ENCODE results near the gene CACNA1F. TPM values are rescaled to one million over a fixed set of nuclear protein-coding genes. Genes with fewer than 3 reads are reported as not detected.
"Not testable (repeated sequence)": the region's sequence is repeated elsewhere in the genome, so short reads cannot be mapped to it uniquely, and the experiment has no call there.

Gene CACNA1F
- total RNA-seq, 1 experiment from 2014 or later, result not detected

DNA sequence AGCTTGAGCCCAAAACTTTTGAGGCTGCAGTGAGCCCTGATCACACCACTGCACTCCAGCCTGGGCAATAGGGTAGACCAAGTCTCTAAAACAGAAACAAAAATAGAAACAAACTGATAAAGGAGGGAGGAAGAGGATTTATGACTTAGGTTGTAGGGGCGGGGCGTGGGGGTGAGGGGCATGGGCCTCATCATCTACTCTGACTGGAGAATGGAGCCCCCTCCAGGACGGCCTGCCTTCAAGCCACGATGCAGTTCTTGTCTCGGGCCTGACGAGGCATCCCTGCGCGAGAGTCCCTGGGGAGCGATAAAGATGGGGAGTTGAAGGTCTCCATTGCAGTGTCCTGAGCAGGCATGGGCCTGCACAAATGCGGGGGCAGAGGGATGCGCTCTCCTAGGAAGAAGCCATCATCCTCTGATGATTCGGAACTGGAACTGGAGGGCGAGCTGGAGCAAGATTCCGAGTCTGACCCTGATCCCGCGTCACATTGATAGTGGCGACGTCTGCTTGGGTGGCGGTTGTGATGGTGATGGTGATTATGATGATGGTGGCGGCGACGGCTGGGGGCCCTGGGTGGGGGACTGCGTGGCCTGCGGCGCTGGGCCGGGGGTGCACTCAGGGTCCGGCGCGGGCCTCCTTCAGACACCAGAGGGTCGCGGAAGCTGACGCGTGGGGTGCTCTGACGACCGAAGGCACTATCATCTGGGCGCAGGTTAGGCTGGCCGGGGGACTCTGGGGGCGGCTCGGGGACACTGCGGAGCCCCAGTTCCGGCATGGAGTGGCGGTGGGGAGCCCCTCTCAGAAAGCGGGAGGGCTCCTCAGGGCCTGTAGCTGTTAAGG is 57.5 kb downstream of the CACNA1F start:
- ATAC-seq, result no peak
- intact Hi-C loops (cut with micrococcal nuclease; ENCODE audit: unreplicated experiment), result no loop called here
- Histone ChIP-seq H3K9me3 (ENCODE audit: control insufficient read depth, insufficient read depth, low read depth, low read length) (no peaks in the 10 kb centered on the region), H3K27ac (ENCODE audit: low read length) (no peak overlapping the region), H3K4me3 (ENCODE audit: low read depth in 2 of 2, low read length in 2 of 2) (no peak overlapping the region), H3K4me1 (ENCODE audit: control insufficient read depth, insufficient read depth, low read length) (peaks cover 35% of the 10 kb centered on the region), H3K36me3 (ENCODE audit: control insufficient read depth, insufficient read depth, low read length) (peaks cover 4% of the 10 kb centered on the region; the same call in 1 of the 2 replicates), H3K27me3 (ENCODE audit: control insufficient read depth, insufficient read depth, low read length) (no peaks in the 10 kb centered on the region)
- in situ Hi-C loops (cut with HindIII; ENCODE audit: low pct_unique_long_range_greater_than_20kb, low sequenced_read_pairs), result no loop called here
- TF ChIP-seq, protein P1, sequence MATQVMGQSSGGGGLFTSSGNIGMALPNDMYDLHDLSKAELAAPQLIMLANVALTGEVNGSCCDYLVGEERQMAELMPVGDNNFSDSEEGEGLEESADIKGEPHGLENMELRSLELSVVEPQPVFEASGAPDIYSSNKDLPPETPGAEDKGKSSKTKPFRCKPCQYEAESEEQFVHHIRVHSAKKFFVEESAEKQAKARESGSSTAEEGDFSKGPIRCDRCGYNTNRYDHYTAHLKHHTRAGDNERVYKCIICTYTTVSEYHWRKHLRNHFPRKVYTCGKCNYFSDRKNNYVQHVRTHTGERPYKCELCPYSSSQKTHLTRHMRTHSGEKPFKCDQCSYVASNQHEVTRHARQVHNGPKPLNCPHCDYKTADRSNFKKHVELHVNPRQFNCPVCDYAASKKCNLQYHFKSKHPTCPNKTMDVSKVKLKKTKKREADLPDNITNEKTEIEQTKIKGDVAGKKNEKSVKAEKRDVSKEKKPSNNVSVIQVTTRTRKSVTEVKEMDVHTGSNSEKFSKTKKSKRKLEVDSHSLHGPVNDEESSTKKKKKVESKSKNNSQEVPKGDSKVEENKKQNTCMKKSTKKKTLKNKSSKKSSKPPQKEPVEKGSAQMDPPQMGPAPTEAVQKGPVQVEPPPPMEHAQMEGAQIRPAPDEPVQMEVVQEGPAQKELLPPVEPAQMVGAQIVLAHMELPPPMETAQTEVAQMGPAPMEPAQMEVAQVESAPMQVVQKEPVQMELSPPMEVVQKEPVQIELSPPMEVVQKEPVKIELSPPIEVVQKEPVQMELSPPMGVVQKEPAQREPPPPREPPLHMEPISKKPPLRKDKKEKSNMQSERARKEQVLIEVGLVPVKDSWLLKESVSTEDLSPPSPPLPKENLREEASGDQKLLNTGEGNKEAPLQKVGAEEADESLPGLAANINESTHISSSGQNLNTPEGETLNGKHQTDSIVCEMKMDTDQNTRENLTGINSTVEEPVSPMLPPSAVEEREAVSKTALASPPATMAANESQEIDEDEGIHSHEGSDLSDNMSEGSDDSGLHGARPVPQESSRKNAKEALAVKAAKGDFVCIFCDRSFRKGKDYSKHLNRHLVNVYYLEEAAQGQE (IDR thresholded peaks at IDR 0.05; ENCODE audit: insufficient read depth in 1 of 2, low read depth in 2 of 2, low read length in 1 of 2), result no peak
- TF ChIP-seq POLR2AphosphoS5 (IDR thresholded peaks at IDR 0.05; ENCODE audit: low read depth, low read length) (0 out of 2 replicates have a peak, but pooled peaks have one; percentile 45), TCF7L2 (IDR thresholded peaks at IDR 0.05; ENCODE audit: low read depth, low read length) (no peak), SIN3A (IDR thresholded peaks at IDR 0.05; ENCODE audit: borderline replicate concordance, insufficient read depth, low read depth, low read length) (no peak)
- TF ChIP-seq, protein P2, sequence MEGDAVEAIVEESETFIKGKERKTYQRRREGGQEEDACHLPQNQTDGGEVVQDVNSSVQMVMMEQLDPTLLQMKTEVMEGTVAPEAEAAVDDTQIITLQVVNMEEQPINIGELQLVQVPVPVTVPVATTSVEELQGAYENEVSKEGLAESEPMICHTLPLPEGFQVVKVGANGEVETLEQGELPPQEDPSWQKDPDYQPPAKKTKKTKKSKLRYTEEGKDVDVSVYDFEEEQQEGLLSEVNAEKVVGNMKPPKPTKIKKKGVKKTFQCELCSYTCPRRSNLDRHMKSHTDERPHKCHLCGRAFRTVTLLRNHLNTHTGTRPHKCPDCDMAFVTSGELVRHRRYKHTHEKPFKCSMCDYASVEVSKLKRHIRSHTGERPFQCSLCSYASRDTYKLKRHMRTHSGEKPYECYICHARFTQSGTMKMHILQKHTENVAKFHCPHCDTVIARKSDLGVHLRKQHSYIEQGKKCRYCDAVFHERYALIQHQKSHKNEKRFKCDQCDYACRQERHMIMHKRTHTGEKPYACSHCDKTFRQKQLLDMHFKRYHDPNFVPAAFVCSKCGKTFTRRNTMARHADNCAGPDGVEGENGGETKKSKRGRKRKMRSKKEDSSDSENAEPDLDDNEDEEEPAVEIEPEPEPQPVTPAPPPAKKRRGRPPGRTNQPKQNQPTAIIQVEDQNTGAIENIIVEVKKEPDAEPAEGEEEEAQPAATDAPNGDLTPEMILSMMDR (IDR thresholded peaks at IDR 0.05), result peak; percentile 0; the same call in 1 of the 2 replicates
- no peak for DNase-seq (ENCODE audit: low read depth, low spot score)
- POLR2A ChIA-PET, result no interaction called here
- CTCF ChIA-PET, result no interaction called here
- BruUV-seq (replicated peaks), result no TSS peak

DNA sequence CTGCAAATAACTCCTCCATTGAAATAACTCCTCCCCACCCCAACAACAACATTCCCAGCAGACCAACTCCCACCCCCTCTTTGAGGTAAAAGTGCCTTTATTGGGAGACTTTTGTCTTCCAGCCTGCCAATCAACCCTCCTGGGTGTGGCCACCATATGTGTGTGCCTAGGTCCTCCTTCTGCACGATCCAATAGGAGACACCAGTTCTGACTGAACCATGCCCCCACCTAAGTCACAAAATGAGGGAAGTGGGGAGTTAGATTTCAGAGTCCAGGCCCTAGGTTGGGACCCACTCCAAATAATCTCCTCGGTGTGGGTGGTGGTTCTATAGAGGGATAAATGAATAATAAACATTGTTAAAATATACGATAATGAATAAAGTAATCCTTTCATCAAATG is 58.4 kb downstream of the CACNA1F start:
- peaks cover 35% of the 10 kb centered on the region for H3K4me1 ChIP-seq (ENCODE audit: control insufficient read depth, insufficient read depth, low read length)
- in situ Hi-C loops (cut with HindIII; ENCODE audit: low pct_unique_long_range_greater_than_20kb, low sequenced_read_pairs), result no loop called here
- no peaks in the 10 kb centered on the region for H3K9me3 ChIP-seq (ENCODE audit: control insufficient read depth, insufficient read depth, low read depth, low read length)
- intact Hi-C loops (cut with micrococcal nuclease; ENCODE audit: unreplicated experiment), result no loop called here
- no peak for DNase-seq (ENCODE audit: low read depth, low spot score)
- no peak overlapping the region for H3K4me3 ChIP-seq (ENCODE audit: low read depth in 2 of 2, low read length in 2 of 2)
- peaks cover 4% of the 10 kb centered on the region; the same call in 1 of the 2 replicates for H3K36me3 ChIP-seq (ENCODE audit: control insufficient read depth, insufficient read depth, low read length)
- ATAC-seq, result no peak
- ChIA-PET POLR2A (no interaction called here), CTCF (no interaction called here)
- TF ChIP-seq TCF7L2 (IDR thresholded peaks at IDR 0.05; ENCODE audit: low read depth, low read length), result no peak
- TF ChIP-seq, protein P2 (IDR thresholded peaks at IDR 0.05), result no peak
- TF ChIP-seq POLR2AphosphoS5 (IDR thresholded peaks at IDR 0.05; ENCODE audit: low read depth, low read length), result no peak
- no peak for TF ChIP-seq SIN3A (IDR thresholded peaks at IDR 0.05; ENCODE audit: borderline replicate concordance, insufficient read depth, low read depth, low read length)
- TF ChIP-seq, protein P1 (IDR thresholded peaks at IDR 0.05; ENCODE audit: insufficient read depth in 1 of 2, low read depth in 2 of 2, low read length in 1 of 2), result no peak
- H3K27me3 ChIP-seq (ENCODE audit: control insufficient read depth, insufficient read depth, low read length), result no peaks in the 10 kb centered on the region
- TSS peak; percentile 86 for BruUV-seq (replicated peaks)
- H3K27ac ChIP-seq (ENCODE audit: low read length), result no peak overlapping the region

DNA sequence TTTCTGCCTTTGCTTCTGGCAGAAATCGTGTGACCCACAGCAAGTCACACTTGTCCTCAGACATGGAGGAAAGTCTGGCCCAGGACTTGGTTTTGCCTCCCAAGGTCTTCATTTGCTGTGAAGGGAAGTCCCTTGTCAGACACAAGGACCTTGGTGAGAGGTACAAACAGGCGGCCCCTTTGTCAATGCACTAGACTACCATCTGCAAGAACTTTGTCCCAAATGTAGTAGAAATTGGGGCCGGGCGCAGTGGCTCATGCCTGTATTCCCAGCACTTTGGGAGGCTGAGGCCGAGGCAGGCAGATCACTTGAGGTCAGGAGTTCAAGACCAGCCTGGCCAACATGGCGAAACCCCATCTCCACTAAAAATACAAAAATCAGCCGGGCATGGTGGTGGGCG is 59.6 kb downstream of the CACNA1F start:
- Histone ChIP-seq H3K4me1 (ENCODE audit: control insufficient read depth, insufficient read depth, low read length) (peaks cover 35% of the 10 kb centered on the region), H3K27ac (ENCODE audit: low read length) (peak overlapping the region; percentile 90), H3K4me3 (ENCODE audit: low read depth in 2 of 2, low read length in 2 of 2) (peak overlapping the region; percentile 74 to 83)
- H3K27me3 ChIP-seq (ENCODE audit: control insufficient read depth, insufficient read depth, low read length); H3K9me3 ChIP-seq (ENCODE audit: control insufficient read depth, insufficient read depth, low read depth, low read length); BruUV-seq (replicated peaks); intact Hi-C loops (cut with micrococcal nuclease; ENCODE audit: unreplicated experiment); POLR2A ChIA-PET; in situ Hi-C loops (cut with HindIII; ENCODE audit: low pct_unique_long_range_greater_than_20kb, low sequenced_read_pairs); H3K36me3 ChIP-seq (ENCODE audit: control insufficient read depth, insufficient read depth, low read length); ATAC-seq; CTCF ChIA-PET; DNase-seq (ENCODE audit: low read depth, low spot score): not testable (repeated sequence)
